CD14-positive monocyte (primary cell): ENCODE measurements around the gene PANX2. TPM values are rescaled to one million over a fixed set of nuclear protein-coding genes. Genes with fewer than 3 reads are reported as not detected.

ENCODE experiments used
- DNase-seq, 3 donors: peaks; one replicate each; pipeline ENCODE4 v3.0.0-alpha.2; 2011 to 2022
- H2AFZ ChIP-seq: 2 replicates; pipeline ENCODE4 v1.6.0; 2012; ENCODE audit warnings: mild to moderate bottlenecking, low read depth, low read length, inconsistent platforms; ENCODE audit not compliant: insufficient read depth, poor library complexity, severe bottlenecking
- H3K27ac ChIP-seq, 2 donors: 1 replicate in 1 of 2; 2 replicates in 1 of 2; pipeline ENCODE4 v1.5.1; 2012 to 2013; ENCODE audit warnings: low read length in 2 of 2, control low read depth in 1 of 2, inconsistent platforms in 1 of 2, low read depth in 1 of 2, mild to moderate bottlenecking in 1 of 2
- H3K27me3 ChIP-seq, 2 donors: one replicate each; pipeline versions ENCODE4 v1.6.0 to v1.6.1; 2011 to 2013; ENCODE audit warnings: low read length in 2 of 2; ENCODE audit not compliant: control insufficient read depth in 2 of 2, insufficient read depth in 2 of 2
- H3K36me3 ChIP-seq, 2 donors: replicated peaks in 1 of 2; 1 replicate in 1 of 2; 2 replicates in 1 of 2; pipeline versions ENCODE4 v1.5.1 to v1.6.1; 2012 to 2013; ENCODE audit warnings: low read length in 2 of 2, control low read depth in 1 of 2, inconsistent platforms in 1 of 2, mild to moderate bottlenecking in 1 of 2; ENCODE audit not compliant: insufficient read depth in 2 of 2, control insufficient read depth in 1 of 2
- H3K4me1 ChIP-seq, 2 donors: 1 replicate in 1 of 2; 2 replicates in 1 of 2; pipeline versions ENCODE4 v1.5.1 to v1.6.1; 2012 to 2013; ENCODE audit warnings: low read length in 2 of 2, control low read depth in 1 of 2, inconsistent platforms in 1 of 2, mild to moderate bottlenecking in 1 of 2, moderate library complexity in 1 of 2; ENCODE audit not compliant: insufficient read depth in 2 of 2, control insufficient read depth in 1 of 2
- H3K4me2 ChIP-seq: replicated peaks from 2 replicates; pipeline ENCODE3; 2012; ENCODE audit warnings: low read length, moderate library complexity, mild to moderate bottlenecking; ENCODE audit not compliant: poor library complexity, severe bottlenecking; ENCODE audit errors: extremely low read depth
- H3K4me3 ChIP-seq, 3 experiments: fragments of 200-600 bp in 1 of 3; sonication (generic) in 1 of 3; replicated peaks in 1 of 3; 1 replicate in 2 of 3; 2 replicates in 1 of 3; pipeline ENCODE4 v1.5.1; 2011 to 2013; ENCODE audit warnings: low read length in 3 of 3, mild to moderate bottlenecking in 3 of 3, control low read depth in 2 of 3, low read depth in 2 of 3, inconsistent platforms in 1 of 3, moderate library complexity in 1 of 3
- H3K79me2 ChIP-seq: 2 replicates; pipeline ENCODE4 v1.6.0; 2012; ENCODE audit warnings: mild to moderate bottlenecking, control low read depth, inconsistent platforms, low read length, moderate library complexity; ENCODE audit not compliant: insufficient read depth
- H3K9ac ChIP-seq: 2 replicates; pipeline ENCODE4 v1.6.0; 2017; ENCODE audit warnings: low read length, mild to moderate bottlenecking; ENCODE audit not compliant: insufficient read depth, poor library complexity, severe bottlenecking
- H3K9me3 ChIP-seq, 2 donors: replicated peaks in 1 of 2; 1 replicate in 1 of 2; 2 replicates in 1 of 2; pipeline versions ENCODE4 v1.5.1 to v1.6.1; 2012 to 2013; ENCODE audit warnings: low read length in 2 of 2, control low read depth in 1 of 2; ENCODE audit not compliant: control insufficient read depth in 1 of 2, insufficient read depth in 1 of 2
- H4K20me1 ChIP-seq: 2 replicates; pipeline ENCODE4 v1.6.0; 2012; ENCODE audit warnings: mild to moderate bottlenecking, low read length, control low read depth, moderate library complexity; ENCODE audit not compliant: insufficient read depth
- H3K27ac Mint-ChIP-seq, 7 donors: one replicate each; pipeline ENCODE4 v1.8.0; 2020; ENCODE audit warnings: mild to moderate bottlenecking in 7 of 7, mixed read lengths in 7 of 7, moderate library complexity in 6 of 7, inconsistent platforms in 2 of 7
- H3K27me3 Mint-ChIP-seq, 3 donors: one replicate each; pipeline ENCODE4 v1.8.0; 2021 to 2022; ENCODE audit warnings: low read depth in 3 of 3, mild to moderate bottlenecking in 3 of 3, mixed read lengths in 3 of 3, moderate library complexity in 3 of 3, inconsistent platforms in 1 of 3
- H3K36me3 Mint-ChIP-seq, 2 donors: one replicate each; pipeline ENCODE4 v1.8.0; 2020; ENCODE audit warnings: mixed read lengths in 2 of 2, inconsistent platforms in 1 of 2, mild to moderate bottlenecking in 1 of 2
- H3K4me1 Mint-ChIP-seq: one replicate; pipeline ENCODE4 v1.8.0; 2020; ENCODE audit warnings: mild to moderate bottlenecking, mixed read lengths
- H3K4me3 Mint-ChIP-seq, 2 donors: one replicate each; pipeline ENCODE4 v1.8.0; 2020; ENCODE audit warnings: mild to moderate bottlenecking in 2 of 2, mixed read lengths in 2 of 2, moderate library complexity in 1 of 2
- H3K9me3 Mint-ChIP-seq, 7 donors: one replicate each; pipeline ENCODE4 v1.8.0; 2020 to 2022; ENCODE audit warnings: mixed read lengths in 7 of 7, mild to moderate bottlenecking in 6 of 7, moderate library complexity in 6 of 7, inconsistent platforms in 2 of 7
- CTCF ChIP-seq: fragments of 200-600 bp; IDR thresholded peaks from one replicate; pipeline ENCODE4 v1.8.0; 2022; ENCODE audit warnings: antibody characterized with exemption, mild to moderate bottlenecking
- WGBS: methylation state at CpG from one replicate; pipeline ENCODE4 v1.1.5; 2013; ENCODE audit warnings: missing lambda C conversion rate; ENCODE audit not compliant: insufficient coverage; 5-methylcytosine and 5-hydroxymethylcytosine counted together
- intact Hi-C, 2 donors: fragments of 100-400 bp; cut with micrococcal nuclease; formaldehyde crosslinking; loops; one replicate each; pipeline versions ENCODE4 v1.15.0 to v1.15.1; 2023
- polyA plus RNA-seq, 3 donors: library from polyadenylated mRNA; depleted of rRNA in 1 of 3; unstranded in 2 of 3; stranded (reverse) in 1 of 3; fragments of 300-500 nt in 2 of 3; fragments of >200 nt in 1 of 3; fragmentation: Illumina TruSeq in 2 of 3; gene quantifications; 1 replicate in 2 of 3; 2 replicates in 1 of 3; pipeline ENCODE4 v1.2.3, GENCODE V29; 2012 to 2021

PANX2 gene
- polyA plus RNA-seq, 3 donors, result 0.05 to 6.0 TPM; not detected in 1

- WGBS, result 97% methylated on average over 16 of the region's 21 CpGs
- Mint-ChIP-seq H3K27ac (no peak overlapping the region), H3K36me3 (no peaks in the 10 kb centered on the region), H3K4me1 (no peaks in the 10 kb centered on the region), H3K4me3 (no peak overlapping the region), H3K27me3 (peaks cover 5 to 17% (median 5%) of the 10 kb centered on the region in 3 donors), H3K9me3 (peaks cover 0 to under 1% (median 0%) of the 10 kb centered on the region in 7 donors)
- Histone ChIP-seq H3K27me3 (no peaks in the 10 kb centered on the region), H3K4me2 (no peak overlapping the region), H3K9me3 (no peaks in the 10 kb centered on the region), H3K4me3 (no peak overlapping the region), H3K9ac (no peak overlapping the region), H3K27ac (no peak overlapping the region), H2AFZ (no peak overlapping the region), H3K79me2 (no peaks in the 10 kb centered on the region), H3K4me1 (no peaks in the 10 kb centered on the region), H3K36me3 (no peaks in the 10 kb centered on the region), H4K20me1 (no peaks in the 10 kb centered on the region)
- intact Hi-C loops, result no loop called here
- TF ChIP-seq CTCF, result no peak
- DNase-seq, result no peak
Measured at GRCh38 chr22:50157709-50158375, 12.7 kb upstream of the PANX2 start.

GRCh38 chr22:50160947-50161346, 9.6 kb upstream of the PANX2 start:
- no peaks in the 10 kb centered on the region for H4K20me1 ChIP-seq
- 94% methylated on average over 5 of the region's 7 CpGs for WGBS
- no peak overlapping the region for H3K4me2 ChIP-seq
- Mint-ChIP-seq H3K27me3 (peaks cover 5 to 24% (median 5%) of the 10 kb centered on the region in 3 donors), H3K4me1 (no peaks in the 10 kb centered on the region), H3K4me3 (no peak overlapping the region), H3K27ac (no peak overlapping the region), H3K36me3 (no peaks in the 10 kb centered on the region), H3K9me3 (peaks cover 0 to 2% (median 0%) of the 10 kb centered on the region in 7 donors)
- no peaks in the 10 kb centered on the region for H3K4me1 ChIP-seq
- no peak overlapping the region for H3K4me3 ChIP-seq
- H3K9me3 ChIP-seq, result no peaks in the 10 kb centered on the region
- no peak overlapping the region for H3K27ac ChIP-seq
- H3K36me3 ChIP-seq, result no peaks in the 10 kb centered on the region
- H3K27me3 ChIP-seq, result no peaks in the 10 kb centered on the region
- no peak for DNase-seq
- intact Hi-C loops, result no loop called here
- H2AFZ ChIP-seq, result no peak overlapping the region
- TF ChIP-seq CTCF, result no peak
- H3K79me2 ChIP-seq, result no peaks in the 10 kb centered on the region
- H3K9ac ChIP-seq, result no peak overlapping the region
